ENCODE data around the gene RAG2.

- no peak for TF ChIP-seq JUN (IDR thresholded peaks at IDR 0.05; ENCODE audit: borderline replicate concordance, insufficient read depth, insufficient read length, low read depth)
- TF ChIP-seq EZH2 (IDR thresholded peaks at IDR 0.05; ENCODE audit: borderline replicate concordance, low read depth, low read length, severe bottlenecking), result no peak
These were observed 30.3 kb downstream of the RAG2 start, which contains the start of gene RAG1 for GRCh38 chr11:36567694-36568093.

All from endothelial cell of umbilical vein (primary cell).